ENCODE results near the gene HAND2.

Gene HAND2

DNA sequence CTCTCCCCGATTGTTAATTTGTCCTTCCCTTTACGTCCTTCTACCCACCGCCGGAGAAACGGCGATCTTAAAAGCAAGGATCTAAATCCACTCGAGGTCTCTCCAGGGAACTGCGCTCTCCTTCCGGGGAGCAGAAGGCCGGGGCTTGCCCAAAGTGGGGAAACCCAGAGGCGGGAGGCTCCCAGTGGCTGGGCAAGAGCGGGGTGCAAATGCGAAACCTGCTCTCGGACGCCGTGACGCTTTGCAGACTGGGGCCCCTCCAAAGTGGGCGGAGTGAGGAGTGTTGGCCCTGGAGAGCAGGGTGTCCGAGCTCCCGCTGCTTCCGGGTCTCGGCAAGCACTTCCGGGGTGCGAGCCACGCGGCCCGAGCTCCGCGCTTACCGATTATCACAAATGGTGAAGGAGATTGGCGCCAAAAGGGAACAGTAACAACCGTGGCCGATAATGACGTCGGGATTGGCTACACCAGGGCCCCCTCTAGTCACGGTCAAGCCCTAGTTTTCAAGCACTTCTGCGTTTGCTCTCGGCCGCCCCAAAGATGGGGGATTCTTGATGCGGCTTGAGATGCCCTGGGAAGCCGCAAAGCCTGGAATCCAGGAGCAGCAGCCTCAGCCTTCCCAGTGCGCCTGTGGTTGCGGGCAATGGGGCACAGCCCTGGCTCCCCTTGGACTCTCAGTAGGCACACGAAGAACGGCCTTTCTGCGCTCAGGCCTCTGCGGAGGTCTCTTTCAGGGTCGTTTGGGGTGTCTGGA, 29.0 kb downstream of the HAND2 start:
- no peak for DNase-seq

DNA sequence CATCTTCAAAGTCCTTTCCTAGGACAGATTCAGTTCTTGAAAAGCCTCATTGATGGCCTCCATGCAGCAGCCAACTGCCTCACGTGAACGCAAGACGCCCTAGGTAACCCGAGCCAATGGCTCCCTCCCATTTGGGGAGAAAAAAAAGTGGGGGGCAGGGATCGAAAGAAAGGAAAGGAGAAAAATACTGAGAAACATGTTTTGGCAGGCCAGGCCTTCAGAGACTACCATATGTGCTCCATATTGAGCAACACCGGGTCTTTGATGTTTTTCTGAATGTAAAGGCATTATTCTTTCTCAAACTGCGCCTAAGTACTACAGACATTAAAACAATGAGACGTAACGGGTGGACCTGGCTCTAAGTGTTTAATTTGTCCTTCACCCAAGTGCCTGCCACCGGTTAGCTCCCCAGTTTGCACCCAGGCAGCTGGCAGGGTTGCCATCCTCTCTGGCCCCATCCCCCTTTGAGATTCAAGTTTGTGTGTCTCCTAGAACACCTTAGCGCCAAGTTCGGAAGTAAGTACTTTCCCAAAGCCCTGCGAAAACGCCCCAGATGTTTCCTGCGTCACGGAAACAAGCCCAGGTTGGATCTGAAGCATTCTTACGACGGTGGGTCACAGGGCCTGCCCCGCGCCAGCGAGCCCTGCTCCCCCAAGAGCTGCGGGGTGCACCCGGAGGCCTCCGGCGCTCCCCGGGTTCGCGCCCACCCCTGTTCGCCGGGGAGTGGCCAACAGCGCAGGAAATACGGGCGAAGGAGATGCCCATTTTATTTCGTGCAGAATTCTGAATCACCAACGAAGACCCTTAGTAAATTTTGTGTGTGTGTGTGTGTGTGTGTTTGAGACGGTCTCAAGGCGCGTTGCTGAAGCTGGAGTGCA, 30.1 kb downstream of the HAND2 start:
- no peak for DNase-seq

- DNase-seq: no peak
These were observed 31.3 kb downstream of the HAND2 start for GRCh38 chr4:173498771-173499170.

- no peak for DNase-seq
These were observed 32.0 kb downstream of the HAND2 start for GRCh38 chr4:173498023-173498422.

DNA sequence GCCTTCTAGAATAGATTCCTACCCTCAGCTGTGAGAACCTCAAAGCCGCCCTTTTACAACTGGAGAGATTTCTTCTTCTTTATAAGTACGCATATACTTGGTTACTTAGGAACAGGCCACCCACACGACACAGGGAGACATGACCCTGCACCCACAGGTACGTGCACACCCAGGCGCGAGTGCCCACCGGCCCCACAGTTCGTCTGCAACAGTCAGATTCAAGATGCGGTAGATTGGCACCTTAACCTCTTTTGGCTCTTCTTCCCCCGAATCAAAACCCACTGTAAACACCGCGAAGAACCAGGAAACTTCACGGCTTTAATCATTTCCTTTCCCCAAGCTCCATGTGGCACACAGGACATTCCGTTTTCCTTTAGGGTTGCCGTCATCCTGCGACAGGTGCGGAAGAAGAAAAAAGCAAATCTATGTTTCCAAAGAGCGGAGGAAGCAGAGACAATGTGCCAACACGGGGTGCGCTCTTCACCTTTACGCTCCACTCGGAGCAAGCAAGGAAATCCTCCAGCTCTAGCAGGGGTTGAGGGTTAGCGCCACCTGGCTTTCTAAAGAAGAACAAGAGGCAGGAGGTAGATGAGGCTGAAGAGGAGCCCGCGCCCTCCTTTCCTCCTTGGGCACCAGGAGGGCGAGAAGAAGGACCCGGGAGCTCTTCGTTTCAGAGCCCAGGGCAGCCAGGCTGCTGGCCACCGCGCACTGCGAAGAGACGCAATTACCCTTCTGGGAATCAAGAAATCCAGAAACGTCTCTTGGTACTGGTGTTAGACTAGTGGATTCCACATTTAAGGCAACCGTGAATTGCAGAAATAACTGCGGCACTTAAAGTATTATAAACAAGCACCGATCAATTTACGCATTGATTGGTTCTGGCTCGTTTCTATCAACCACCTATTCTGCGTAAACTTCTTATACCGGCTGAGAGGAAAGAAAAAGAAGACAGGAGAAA, 35.7 kb downstream of the HAND2 start:
- DNase-seq: peak; percentile 73

DNA sequence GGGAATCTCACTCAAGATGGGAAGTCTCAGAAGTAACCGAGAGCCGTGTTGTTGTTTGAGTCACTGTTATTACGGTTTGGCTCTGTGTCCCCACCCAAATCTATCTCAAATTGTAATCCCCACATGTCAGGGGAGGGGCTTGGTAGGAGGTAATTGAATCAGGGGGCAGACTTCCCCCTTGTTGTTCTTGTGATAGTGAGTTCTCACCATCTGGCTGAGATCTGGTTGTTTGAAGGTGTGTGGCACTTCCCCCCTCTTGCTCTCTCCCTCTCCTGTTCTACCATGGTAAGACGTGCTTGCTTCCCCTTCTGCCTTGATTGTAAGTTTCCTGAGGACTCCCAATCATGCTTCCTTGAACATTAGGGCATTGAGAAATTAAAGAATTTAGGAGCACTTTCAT, 37.0 kb downstream of the HAND2 start:
- DNase-seq: no peak

DNA sequence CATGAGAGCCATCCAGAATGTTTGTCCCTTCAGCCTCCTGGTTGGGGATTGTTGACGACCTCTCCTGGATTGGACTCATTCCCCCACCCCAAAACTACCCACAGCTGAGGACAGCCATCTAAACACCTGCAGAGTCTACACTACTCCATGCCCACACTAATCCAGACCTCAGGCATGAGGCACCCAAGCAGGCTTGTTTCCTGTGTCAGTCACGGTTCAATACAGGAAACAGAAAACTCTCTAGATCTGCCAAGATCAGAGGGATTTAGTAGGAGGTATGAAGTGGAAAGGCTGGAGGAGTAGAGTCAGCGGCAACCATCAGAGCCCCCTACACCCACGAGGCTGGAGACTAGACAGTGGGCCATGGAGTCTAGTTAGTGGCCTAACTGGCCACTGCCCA, 37.7 kb downstream of the HAND2 start:
- DNase-seq: no peak

DNA sequence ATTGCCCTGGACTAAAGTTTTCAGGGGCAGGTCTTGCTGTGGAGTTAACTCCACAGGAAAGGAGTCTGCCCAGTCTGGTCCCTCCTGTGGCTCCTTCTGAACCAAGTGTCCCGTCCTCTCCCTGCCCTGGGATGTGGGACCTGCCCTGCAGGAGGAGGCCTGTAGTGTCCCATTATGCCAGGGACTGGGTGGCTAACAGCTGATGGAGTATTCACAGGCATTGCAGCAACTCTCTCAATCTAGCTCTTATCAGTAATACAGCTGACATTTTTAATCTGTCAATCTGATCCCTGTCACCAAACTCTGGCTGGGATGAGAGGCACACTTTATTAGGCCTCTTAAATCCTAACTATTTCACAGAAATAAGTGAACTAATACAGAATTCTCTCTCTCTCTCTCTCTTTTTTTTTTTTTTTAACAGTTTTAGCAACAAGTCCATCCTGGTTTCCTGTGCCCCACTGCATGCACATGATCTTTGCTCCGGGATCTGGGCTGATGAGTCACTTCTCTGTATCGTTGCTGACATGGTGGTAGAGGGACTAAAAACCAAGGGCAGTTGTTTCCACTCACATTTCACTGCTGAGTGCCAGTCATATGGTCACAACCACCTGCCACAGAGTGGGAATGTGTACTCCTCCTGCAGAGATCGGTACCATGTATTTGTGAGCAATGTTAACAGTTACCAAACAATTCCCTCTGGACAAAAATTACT, 39.1 kb downstream of the HAND2 start:
- DNase-seq: no peak

GRCh38 chr4:173490256-173490655, 39.8 kb downstream of the HAND2 start:
- no peak for DNase-seq

GRCh38 chr4:173489514-173489913, 40.5 kb downstream of the HAND2 start:
- DNase-seq: no peak

- no peak for DNase-seq
These were observed 41.4 kb downstream of the HAND2 start for GRCh38 chr4:173488656-173489055.

GRCh38 chr4:173488074-173488473, 42.0 kb downstream of the HAND2 start:
- DNase-seq: no peak

- DNase-seq: no peak
These were observed 43.2 kb downstream of the HAND2 start for GRCh38 chr4:173486714-173487392.

- DNase-seq: no peak
These were observed 44.9 kb downstream of the HAND2 start for GRCh38 chr4:173485164-173485563.

- no peak for DNase-seq
These were observed 47.6 kb downstream of the HAND2 start for GRCh38 chr4:173482330-173482931.

DNA sequence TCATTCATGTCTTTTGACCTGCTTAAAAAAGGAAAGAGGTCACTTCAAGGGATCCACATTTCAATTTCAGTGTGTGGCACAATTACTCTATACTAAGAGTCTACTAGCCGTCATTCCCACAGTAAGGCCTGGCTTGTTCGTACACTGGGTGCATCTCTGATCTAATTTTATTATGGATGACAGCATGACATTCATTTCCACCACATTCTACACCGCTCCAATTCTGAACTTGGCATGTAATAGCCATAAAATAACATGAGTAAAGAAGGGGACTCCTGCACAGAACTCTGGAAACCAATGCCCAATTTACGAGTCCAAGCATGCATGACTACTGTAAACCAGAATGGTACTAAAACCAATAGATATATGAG, 51.1 kb downstream of the HAND2 start:
- no peak for DNase-seq

- no peak for DNase-seq
These were observed 51.7 kb downstream of the HAND2 start for GRCh38 chr4:173478201-173478912.

DNA sequence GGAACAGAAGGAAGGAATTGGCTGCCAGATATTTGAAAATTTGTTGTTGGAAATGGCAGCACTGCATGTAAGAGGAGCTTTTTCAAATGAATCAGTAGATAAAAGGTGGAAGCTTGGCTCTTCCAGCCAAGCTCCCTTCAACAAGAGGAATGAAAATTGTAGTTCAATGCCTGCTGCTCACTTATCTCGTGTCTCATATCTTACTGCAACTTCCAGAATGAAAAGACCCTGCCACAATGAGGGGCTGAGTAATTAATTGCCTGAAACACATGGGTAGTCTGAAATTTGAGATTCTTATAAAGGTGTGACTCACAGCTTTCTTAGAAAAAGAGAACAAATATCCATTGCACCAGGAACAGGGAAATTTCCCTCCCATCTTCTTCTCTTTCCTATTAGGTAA, 53.0 kb downstream of the HAND2 start:
- DNase-seq: no peak
